Measurements from ENCODE around the gene DUSP14. TPM values are rescaled to one million over a fixed set of nuclear protein-coding genes. Genes with fewer than 3 reads are reported as not detected.

DUSP14 gene
- total and polyA plus RNA-seq, 2 experiments from 2014 or later, result 36.7 to 38.7 TPM

DNA sequence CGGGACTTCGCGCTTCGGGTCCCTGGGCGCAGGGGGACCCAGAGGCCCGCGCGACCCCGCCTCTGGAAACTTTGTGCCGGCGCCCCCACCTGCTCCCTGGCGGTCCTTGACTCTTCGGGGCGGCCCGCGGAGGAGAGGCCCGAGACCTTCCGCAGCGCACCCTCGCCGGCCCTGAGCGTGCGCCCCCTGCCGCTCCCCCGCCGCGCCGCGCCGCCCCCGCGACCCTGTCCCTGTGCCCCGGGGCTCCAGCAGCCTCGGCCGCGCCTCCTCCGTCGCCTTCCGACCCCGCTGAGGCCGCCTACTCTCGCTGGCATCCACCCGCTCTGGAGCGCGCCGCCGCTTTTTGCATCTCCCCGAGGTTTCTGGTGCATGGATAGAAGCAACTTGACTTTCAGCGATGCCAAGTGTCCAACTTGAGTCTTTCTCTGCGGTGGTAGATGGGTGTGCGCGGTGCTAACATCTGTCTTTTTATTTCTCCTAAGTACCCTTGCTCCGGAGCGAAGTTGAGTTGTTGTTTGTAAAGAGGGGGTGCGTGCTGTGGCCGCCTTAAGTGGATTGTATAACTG, 414 bp downstream of the DUSP14 start:
- Histone ChIP-seq H3K4me3 (peak overlapping the region; percentile 86), H3K36me3 (ENCODE audit: insufficient read depth) (no peaks in the 10 kb centered on the region), H3K4me1 (ENCODE audit: insufficient read depth) (peaks cover 39% of the 10 kb centered on the region), H3K27ac (ENCODE audit: low read depth) (no peak overlapping the region), H3K79me2 (replicated peaks; ENCODE audit: insufficient read depth) (peaks cover 43% of the 10 kb centered on the region), H3F3A (replicated peaks; ENCODE audit: low read depth) (peaks cover 8% of the 10 kb centered on the region), H2AFZ (0 out of 2 replicates have a peak overlapping the region, but pooled peaks have one; percentile 80), H3K4me2 (peak overlapping the region; percentile 97), H3K27me3 (ENCODE audit: insufficient read depth) (0 out of 2 replicates have a peak, but pooled peaks cover 5% of the 10 kb centered on the region), H3K9me2 (ENCODE audit: insufficient read depth) (no peaks in the 10 kb centered on the region), H4K20me1 (replicated peaks; ENCODE audit: insufficient read depth) (peaks cover 14% of the 10 kb centered on the region)
- Mint-ChIP-seq H3K36me3 (ENCODE audit: low read depth) (no peaks in the 10 kb centered on the region; the same call in 2 of the 3 replicates), H3K27ac (no peak overlapping the region), H3K4me1 (peaks cover 37% of the 10 kb centered on the region), H3K27me3 (ENCODE audit: insufficient read depth, low read depth, poor library complexity) (peaks cover 8% of the 10 kb centered on the region), H3K4me3 (peak overlapping the region; percentile 87), H3K9me3 (no peaks in the 10 kb centered on the region; the same call in 2 of the 3 replicates)
- peak; percentile 44 for ATAC-seq
- TF ChIP-seq ZNF331 (CRISPR knock-in tag; IDR thresholded peaks at IDR 0.05; ENCODE audit: low read depth), result no peak
- no peak for TF ChIP-seq EZH2phosphoT487 (IDR thresholded peaks at IDR 0.05; ENCODE audit: unreplicated experiment)
- no peak for TF ChIP-seq ZNF114 (CRISPR knock-in tag; IDR thresholded peaks at IDR 0.05)
- TF ChIP-seq, protein P1, sequence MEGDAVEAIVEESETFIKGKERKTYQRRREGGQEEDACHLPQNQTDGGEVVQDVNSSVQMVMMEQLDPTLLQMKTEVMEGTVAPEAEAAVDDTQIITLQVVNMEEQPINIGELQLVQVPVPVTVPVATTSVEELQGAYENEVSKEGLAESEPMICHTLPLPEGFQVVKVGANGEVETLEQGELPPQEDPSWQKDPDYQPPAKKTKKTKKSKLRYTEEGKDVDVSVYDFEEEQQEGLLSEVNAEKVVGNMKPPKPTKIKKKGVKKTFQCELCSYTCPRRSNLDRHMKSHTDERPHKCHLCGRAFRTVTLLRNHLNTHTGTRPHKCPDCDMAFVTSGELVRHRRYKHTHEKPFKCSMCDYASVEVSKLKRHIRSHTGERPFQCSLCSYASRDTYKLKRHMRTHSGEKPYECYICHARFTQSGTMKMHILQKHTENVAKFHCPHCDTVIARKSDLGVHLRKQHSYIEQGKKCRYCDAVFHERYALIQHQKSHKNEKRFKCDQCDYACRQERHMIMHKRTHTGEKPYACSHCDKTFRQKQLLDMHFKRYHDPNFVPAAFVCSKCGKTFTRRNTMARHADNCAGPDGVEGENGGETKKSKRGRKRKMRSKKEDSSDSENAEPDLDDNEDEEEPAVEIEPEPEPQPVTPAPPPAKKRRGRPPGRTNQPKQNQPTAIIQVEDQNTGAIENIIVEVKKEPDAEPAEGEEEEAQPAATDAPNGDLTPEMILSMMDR (conservative IDR thresholded peaks at IDR 0.05; ENCODE audit: low read depth in 2 of 2), result peak; percentile 19 to 43; a peak in 2 of 4 replicates
- DNase-seq (ENCODE audit: low spot score), result peak; percentile 85

DNA sequence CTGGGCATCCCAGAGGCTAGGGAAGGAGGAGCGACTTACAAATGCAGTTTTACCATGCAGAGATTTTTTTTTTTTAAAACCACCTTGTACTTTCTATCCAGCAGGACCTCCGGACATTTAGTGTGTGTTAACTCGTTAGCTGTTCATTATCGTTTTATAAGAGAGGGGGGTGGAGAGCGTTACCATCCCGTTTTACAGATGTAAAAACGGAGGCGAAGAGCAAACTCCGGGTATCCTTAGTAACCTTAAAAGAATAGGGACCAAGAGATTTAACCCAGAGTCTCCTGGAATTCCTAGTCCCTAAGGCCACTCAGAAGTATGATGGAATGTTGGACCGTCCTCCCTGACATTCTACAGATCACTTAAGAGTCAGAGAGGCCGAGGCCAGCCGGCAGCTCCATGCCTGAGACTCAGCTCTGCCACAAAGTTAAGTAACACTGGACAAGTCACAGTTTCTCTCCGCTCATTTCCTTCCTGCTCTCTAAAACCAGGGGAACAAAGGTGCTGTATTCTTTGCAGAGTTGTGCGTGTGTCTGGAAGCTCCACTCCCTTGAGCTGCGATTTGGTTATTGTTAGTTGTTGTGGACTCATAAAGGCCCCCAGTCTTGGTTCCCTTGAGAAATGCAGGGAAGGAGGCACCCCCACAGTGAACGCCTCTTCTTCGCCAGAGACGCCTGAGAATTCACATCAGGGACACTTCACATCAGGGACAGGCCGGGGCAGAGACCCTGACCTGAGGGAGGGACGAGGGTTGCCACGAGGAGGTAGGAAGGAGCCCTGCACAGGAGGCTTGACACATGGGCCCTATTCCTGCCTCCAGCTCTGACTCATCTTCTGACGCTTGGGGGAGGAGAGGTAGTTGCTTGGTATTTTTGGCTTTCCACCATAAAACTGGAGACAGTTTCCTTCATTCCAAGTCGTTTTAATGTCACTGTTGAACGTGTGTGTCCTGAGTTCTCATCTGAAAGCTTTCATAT, 1.2 kb downstream of the DUSP14 start:
- no peaks in the 10 kb centered on the region for H3K9me2 ChIP-seq (ENCODE audit: insufficient read depth)
- no peak overlapping the region for H3K27ac ChIP-seq (ENCODE audit: low read depth)
- peaks cover 14% of the 10 kb centered on the region for H4K20me1 ChIP-seq (replicated peaks; ENCODE audit: insufficient read depth)
- H3K79me2 ChIP-seq (replicated peaks; ENCODE audit: insufficient read depth), result peaks cover 51% of the 10 kb centered on the region
- 0 out of 2 replicates have a peak, but pooled peaks cover 5% of the 10 kb centered on the region for H3K27me3 ChIP-seq (ENCODE audit: insufficient read depth)
- H3K4me1 Mint-ChIP-seq, result peaks cover 41% of the 10 kb centered on the region
- peaks cover 8% of the 10 kb centered on the region for H3K27me3 Mint-ChIP-seq (ENCODE audit: insufficient read depth, low read depth, poor library complexity)
- H3K4me3 ChIP-seq, result peak overlapping the region; percentile 86
- peak overlapping the region; percentile 97 for H3K4me2 ChIP-seq
- H2AFZ ChIP-seq, result 0 out of 2 replicates have a peak overlapping the region, but pooled peaks have one; percentile 80
- H3K36me3 Mint-ChIP-seq (ENCODE audit: low read depth), result no peaks in the 10 kb centered on the region; the same call in 2 of the 3 replicates
- H3K27ac Mint-ChIP-seq, result peak overlapping the region; percentile 43; the same call in 1 of the 2 replicates
- ATAC-seq (peak; percentile 5; the same call in 2 of the 3 replicates), DNase-seq (ENCODE audit: low spot score) (peak; percentile 69)
- no peaks in the 10 kb centered on the region for H3K36me3 ChIP-seq (ENCODE audit: insufficient read depth)
- TF ChIP-seq, protein P2, sequence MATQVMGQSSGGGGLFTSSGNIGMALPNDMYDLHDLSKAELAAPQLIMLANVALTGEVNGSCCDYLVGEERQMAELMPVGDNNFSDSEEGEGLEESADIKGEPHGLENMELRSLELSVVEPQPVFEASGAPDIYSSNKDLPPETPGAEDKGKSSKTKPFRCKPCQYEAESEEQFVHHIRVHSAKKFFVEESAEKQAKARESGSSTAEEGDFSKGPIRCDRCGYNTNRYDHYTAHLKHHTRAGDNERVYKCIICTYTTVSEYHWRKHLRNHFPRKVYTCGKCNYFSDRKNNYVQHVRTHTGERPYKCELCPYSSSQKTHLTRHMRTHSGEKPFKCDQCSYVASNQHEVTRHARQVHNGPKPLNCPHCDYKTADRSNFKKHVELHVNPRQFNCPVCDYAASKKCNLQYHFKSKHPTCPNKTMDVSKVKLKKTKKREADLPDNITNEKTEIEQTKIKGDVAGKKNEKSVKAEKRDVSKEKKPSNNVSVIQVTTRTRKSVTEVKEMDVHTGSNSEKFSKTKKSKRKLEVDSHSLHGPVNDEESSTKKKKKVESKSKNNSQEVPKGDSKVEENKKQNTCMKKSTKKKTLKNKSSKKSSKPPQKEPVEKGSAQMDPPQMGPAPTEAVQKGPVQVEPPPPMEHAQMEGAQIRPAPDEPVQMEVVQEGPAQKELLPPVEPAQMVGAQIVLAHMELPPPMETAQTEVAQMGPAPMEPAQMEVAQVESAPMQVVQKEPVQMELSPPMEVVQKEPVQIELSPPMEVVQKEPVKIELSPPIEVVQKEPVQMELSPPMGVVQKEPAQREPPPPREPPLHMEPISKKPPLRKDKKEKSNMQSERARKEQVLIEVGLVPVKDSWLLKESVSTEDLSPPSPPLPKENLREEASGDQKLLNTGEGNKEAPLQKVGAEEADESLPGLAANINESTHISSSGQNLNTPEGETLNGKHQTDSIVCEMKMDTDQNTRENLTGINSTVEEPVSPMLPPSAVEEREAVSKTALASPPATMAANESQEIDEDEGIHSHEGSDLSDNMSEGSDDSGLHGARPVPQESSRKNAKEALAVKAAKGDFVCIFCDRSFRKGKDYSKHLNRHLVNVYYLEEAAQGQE (IDR thresholded peaks at IDR 0.05; ENCODE audit: unreplicated experiment), result no peak
- TF ChIP-seq ZNF114 (CRISPR knock-in tag; IDR thresholded peaks at IDR 0.05) (no peak), JUNB (IDR thresholded peaks at IDR 0.05; ENCODE audit: unreplicated experiment) (no peak), EZH2phosphoT487 (IDR thresholded peaks at IDR 0.05; ENCODE audit: unreplicated experiment) (no peak), POLR2AphosphoS5 (IDR thresholded peaks at IDR 0.05; ENCODE audit: low read depth) (no peak), ZNF331 (CRISPR knock-in tag; IDR thresholded peaks at IDR 0.05; ENCODE audit: low read depth) (no peak), STAT1 (IDR thresholded peaks at IDR 0.05; ENCODE audit: unreplicated experiment) (no peak), EZH2 (IDR thresholded peaks at IDR 0.05; ENCODE audit: low read depth, unreplicated experiment) (no peak)
- TF ChIP-seq, protein P3, sequence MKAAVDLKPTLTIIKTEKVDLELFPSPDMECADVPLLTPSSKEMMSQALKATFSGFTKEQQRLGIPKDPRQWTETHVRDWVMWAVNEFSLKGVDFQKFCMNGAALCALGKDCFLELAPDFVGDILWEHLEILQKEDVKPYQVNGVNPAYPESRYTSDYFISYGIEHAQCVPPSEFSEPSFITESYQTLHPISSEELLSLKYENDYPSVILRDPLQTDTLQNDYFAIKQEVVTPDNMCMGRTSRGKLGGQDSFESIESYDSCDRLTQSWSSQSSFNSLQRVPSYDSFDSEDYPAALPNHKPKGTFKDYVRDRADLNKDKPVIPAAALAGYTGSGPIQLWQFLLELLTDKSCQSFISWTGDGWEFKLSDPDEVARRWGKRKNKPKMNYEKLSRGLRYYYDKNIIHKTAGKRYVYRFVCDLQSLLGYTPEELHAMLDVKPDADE (IDR thresholded peaks at IDR 0.05), result no peak
- TF ChIP-seq, protein P1 (conservative IDR thresholded peaks at IDR 0.05; ENCODE audit: low read depth in 2 of 2), result no peak
- H3F3A ChIP-seq (replicated peaks; ENCODE audit: low read depth), result peaks cover 8% of the 10 kb centered on the region
- H3K4me1 ChIP-seq (ENCODE audit: insufficient read depth), result peaks cover 40% of the 10 kb centered on the region
- H3K9me3 Mint-ChIP-seq, result no peaks in the 10 kb centered on the region; the same call in 2 of the 3 replicates
- peak overlapping the region; percentile 87 for H3K4me3 Mint-ChIP-seq

Data from GM23338 (cell line).